Hypothalamus (tissue), 51 donors: ENCODE results near the gene UHRF1.
A peak's percentile ranks its signal among the peaks of the same experiment; 100 is the strongest.
"Not testable (repeated sequence)": the region's sequence is repeated elsewhere in the genome, so short reads cannot be mapped to it uniquely, and the experiment has no call there.

ENCODE experiments used
- DNase-seq, 51 donors: peaks; one replicate each; lab custom pipeline; 2025; lab: John Stamatoyannopoulos, UW

UHRF1 gene

DNA sequence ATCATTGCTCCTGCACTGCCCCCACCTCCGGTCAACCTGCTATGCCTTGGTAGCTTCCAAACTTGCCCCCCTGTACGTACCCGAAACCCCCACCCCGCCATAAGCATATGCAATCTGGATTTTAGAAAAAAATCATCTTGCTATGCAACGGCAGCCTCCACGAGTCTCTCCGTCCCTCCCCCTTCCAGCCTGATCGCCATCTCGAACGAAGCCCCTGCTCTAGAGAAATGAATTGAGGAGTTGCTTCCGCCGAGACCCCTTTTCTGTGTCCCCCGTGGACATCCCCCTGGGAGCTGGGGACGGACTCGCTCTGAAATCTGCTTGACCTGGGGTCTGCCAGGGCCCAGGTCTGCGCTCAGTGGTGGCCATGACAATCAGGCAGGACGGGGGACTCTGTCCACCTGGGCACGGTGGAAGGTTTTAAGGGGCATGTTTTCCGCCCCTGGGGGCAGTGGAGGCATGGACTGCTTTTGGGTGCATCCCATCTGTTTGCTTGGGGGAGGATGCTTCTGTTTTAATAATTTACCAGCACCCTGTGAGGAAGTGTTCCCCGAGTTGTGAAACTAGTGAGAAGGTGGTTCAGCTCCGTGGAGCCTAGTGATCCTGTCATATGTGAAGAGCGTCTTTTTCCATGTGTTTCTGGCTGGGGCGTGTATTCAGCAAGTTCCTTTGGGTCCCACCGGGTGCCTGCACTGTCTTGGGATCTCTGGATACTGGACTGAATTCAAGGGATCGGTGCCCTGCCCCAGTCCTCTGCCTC, 60.7 kb downstream of the UHRF1 start:
- DNase-seq, result peak in 3 of 51 donors; percentile 6 to 55 (median 31)

DNA sequence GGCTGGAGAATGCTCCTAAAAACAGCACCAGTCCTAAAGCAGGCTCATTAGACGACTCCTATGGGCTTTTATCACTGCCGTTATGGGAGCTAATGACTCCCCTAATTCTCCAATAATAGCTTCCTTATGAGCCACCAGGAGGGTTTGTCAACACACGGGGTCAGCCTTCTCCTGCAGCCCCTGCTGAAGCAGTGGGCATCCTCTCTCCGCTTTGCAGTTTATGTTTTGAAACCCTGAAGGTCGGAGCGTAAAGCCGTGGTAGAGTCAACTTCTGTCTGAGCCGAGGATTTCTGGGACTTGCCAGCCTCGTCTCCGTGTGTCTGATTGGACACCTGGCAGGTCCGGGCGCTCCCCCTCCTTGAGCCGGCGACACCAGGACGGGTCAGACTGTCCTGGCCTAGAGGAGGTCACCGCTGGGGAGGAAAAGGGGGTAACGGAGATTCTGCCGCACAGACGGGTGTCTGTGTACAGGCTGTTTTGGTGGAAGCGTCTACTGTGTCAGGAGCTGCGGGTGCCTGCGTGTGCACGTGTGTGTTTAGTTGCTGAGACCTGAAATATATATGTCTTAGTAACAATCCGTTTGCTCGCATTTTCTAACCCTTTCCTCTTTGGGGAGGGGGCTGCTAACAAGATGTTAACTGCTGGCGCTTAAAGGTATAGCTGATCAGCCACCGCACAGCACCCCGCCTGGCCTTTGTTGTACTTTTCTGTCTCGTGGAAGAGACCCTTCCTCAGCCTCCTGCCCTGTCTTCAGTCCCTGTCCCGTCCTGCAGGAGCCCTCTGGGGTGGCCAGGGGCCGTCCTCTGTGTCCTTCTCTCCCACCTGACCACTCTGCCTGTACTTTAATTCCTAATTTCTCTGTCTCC, 61.5 kb downstream of the UHRF1 start:
- peak in 3 of 51 donors; percentile 4 to 50 (median 4) for DNase-seq

DNA sequence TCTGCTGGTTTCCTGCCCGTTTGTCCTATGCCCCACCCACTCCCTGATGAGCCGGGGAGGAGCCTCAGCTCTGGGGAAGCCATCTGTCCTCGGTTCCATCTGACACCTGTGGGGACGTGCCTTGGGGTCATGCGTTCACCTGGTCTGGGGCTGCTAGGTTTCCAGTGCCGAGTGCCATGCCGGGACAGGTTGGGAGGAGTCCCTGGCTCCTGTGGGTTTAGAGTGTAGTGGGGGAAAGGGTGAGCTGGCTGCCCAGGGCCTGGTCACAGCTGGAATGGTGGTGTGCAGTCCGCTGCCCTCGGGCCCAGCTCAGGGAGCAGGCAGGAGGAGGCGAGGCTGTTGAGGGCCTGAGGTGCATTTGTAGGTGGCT, 62.1 kb downstream of the UHRF1 start:
- DNase-seq, result no peak

GRCh38 chr19:4971816-4972495, 62.7 kb downstream of the UHRF1 start:
- DNase-seq, result no peak

- DNase-seq, result no peak
These were observed 63.4 kb downstream of the UHRF1 start for GRCh38 chr19:4972509-4973230.

DNA sequence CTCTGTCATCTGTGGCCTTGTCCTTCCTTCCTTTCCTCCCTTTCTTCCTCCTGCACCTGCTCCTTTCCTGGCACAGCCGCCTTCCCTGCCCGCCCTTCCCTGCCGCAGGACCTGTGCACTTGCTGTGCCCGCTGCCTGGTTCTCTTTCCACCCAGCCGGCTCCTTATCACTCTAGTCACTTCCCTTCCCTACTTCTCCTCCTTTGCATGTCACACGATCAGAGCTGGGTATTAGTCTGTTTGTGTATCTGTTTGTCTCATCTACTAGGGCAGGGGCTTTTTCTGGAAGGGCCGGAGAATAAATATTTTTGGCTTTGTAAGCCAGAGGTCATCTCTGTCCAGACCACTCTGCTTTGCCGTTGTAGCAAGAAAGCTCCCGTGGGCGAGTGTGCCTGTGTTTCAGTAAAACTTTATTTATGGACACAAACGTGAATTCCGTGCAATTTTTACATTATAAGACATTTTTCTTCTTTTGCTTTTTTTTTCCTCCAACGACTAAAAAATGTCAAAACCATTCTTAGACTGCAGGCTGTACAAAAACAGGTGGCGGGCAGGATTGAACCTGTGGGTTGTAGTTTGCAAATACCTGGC, 65.7 kb downstream of the UHRF1 start:
- DNase-seq, result no peak

- not testable (repeated sequence) for DNase-seq
These were observed 66.3 kb downstream of the UHRF1 start for GRCh38 chr19:4975601-4976000.

- peak in 44 of 51 donors; percentile 9 to 87 (median 56) for DNase-seq
These were observed 67.3 kb downstream of the UHRF1 start for GRCh38 chr19:4976401-4977298.

DNA sequence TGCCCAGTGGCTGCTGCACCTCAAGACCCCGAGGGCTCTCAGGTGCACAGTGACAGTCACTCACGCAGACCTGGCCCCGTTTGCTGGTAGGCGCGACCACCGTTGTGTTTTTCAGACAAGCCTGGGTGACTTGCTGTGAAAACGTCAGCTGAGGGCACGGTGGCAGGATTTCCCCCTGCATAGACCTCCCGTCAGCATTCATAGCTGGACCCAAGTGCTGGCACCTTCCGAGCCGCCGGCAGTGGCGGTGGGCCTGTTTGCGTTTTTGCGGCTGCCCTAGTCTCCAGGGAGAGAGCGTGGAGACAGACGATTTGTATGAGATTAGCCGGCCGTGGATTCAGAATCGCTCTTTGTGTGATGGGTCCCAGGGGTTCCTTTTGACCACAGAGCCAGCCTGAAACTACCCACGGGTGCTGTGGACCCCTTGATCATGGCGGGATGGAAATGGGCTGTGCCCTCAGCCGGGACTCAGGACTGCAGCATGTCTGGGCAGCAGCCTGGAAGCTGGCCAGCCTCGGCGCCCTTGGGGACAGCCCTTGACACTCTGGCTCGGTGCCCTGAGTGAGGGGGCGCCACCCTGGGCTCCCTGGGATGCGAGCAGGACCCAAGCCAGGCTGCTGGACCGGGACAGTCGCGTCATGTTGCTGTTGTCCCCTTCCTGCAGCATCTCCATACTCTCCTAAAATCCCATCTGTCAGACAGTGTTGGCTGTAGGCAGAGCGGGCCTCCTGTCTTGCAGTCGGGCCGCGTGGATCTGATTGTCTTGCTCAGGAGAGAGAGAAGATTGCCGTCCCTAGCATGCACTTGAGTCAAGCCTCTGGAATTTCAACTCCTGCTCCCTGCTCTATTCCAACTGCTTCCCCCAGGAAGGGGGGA, 68.2 kb downstream of the UHRF1 start:
- peak in 8 of 51 donors; percentile 15 to 48 (median 26) for DNase-seq

DNA sequence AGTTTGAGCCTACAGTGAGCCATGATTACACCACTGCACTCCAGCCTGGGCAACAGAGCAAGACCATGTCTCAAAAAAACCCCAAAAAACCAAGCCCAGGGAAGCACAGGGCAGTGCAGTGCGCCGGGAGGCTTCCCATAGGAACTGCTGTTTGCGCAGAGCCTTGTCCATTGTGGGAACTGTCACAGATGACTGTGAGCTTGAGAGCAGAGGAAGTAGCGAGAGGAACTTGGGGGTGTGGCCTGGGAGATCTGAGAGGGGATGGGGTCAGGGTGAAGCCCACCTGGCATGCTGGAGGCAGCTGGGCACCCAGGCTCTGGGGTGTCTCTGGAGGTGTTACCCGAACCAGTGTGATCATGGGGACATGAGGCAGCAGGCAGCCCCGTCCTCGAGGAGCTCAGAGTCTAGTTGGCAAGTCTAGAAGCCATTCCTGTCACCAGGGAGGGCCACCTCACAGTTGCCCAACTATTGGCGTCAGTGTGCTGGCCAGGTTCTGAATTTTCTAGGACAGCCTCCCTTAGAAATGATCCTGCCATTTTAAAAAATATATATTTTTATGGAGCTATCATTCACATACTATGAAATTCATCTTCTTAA, 70.0 kb downstream of the UHRF1 start:
- DNase-seq, result no peak

GRCh38 chr19:4980067-4980466, 70.8 kb downstream of the UHRF1 start:
- no peak for DNase-seq

DNA sequence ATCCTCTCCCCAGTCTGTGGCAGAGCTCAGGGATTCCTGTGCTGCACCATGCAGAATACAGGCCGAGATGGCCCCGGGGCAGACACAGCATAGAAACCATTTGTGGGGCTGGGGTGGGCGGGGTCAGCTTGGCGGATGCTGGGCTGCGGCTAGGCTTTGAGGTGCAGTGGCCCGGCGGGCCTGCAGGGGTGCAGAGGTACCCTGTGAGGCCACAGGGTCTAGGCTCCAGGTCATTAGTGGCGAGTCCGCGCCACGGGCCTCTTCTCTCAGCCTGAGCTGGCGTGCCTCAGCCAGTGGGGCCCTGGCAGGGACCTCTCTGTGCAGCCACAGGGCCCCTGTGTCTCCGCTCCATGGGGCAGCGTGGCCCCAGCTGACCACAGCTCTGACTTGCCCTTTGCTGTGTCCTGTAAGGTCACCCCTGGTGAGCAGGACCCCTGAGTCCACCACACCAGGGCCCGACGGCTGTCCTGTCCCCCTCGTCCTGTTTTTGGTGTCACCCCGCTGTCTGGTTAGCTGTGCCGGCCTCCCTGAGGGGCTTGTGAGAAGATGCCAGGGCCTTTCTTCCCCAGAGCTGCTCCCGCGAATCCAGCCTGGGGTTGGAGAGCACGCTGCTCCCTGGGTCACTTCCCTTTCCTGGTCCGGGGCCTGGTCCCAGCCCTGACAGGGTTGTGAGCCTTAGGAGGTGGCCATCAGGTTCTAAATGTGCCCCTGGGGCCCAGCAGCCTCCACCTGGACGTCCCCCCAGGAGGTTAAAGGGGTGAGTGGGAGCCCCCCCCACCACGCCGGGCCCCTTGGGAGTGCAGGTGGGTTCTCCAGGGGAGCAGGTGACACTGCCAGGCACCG, 71.8 kb downstream of the UHRF1 start:
- no peak for DNase-seq

GRCh38 chr19:4981681-4981958, 72.3 kb downstream of the UHRF1 start:
- DNase-seq, result no peak

DNA sequence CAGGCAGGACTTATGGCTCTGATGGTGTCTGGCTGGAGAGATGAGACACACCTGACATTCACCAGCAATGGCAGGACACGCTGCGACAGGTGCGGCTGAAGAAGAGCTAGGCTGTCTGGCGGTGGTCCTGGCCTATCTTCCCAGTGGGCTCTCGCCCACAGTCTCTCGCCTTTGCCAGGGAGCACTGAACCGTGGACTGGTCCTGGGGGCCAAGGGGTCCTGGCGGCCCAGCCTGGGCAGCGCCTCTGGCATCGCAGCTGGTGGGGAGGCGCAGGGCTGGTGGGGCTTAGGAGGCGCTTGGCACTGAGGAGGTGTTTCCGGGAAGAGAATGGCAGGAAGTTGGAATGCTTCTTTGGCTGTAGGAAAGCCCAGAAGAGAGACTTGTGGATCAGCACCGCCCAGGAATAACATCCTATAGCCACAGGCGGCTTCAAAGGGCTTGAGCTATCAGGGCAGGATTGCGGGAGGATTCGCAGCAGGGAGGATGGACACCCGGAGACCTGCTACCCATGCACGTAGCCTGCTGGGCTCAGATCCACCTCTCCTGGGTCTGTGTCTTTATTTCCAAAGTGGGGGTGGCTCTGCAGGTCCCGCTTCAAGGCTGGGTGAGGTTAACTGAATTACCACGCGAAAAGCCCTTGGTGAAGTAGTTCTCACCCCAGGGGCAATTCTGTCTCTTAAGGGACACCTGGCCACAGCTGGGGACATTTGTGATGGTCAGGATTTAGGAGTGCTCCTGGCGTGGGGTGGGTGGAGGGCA, 74.2 kb downstream of the UHRF1 start:
- no peak for DNase-seq

- DNase-seq, result no peak
These were observed 74.7 kb downstream of the UHRF1 start for GRCh38 chr19:4984106-4984380.

- DNase-seq, result no peak
These were observed 75.2 kb downstream of the UHRF1 start for GRCh38 chr19:4984438-4984990.
